ENCODE data around the gene XPNPEP1. TPM values are rescaled to one million over a fixed set of nuclear protein-coding genes. Genes with fewer than 3 reads are reported as not detected.

The XPNPEP1 gene
- total RNA-seq, 1 donor from 2014 or later = 51.4 TPM

GRCh38 chr10:109835257-109835656, 88.1 kb downstream of the XPNPEP1 start:
- no peaks in the 10 kb centered on the region for H3K4me1 Mint-ChIP-seq (ENCODE audit: low read depth, unreplicated experiment)
- no peaks in the 10 kb centered on the region for H3K9me3 Mint-ChIP-seq (ENCODE audit: unreplicated experiment)
- H3K27ac Mint-ChIP-seq (ENCODE audit: unreplicated experiment) = no peak overlapping the region
- no peaks in the 10 kb centered on the region for H3K27me3 Mint-ChIP-seq (ENCODE audit: unreplicated experiment)
- no peak overlapping the region for H3K4me3 Mint-ChIP-seq (ENCODE audit: unreplicated experiment)
- DNase-seq = no peak
- TF ChIP-seq CTCF (IDR thresholded peaks at IDR 0.05; ENCODE audit: partially characterized antibody, unreplicated experiment) = no peak
- no peaks in the 10 kb centered on the region for H3K36me3 Mint-ChIP-seq (ENCODE audit: unreplicated experiment)

GRCh38 chr10:109831846-109832245, 91.5 kb downstream of the XPNPEP1 start:
- H3K4me3 Mint-ChIP-seq (ENCODE audit: unreplicated experiment) = no peak overlapping the region
- no peak overlapping the region for H3K27ac Mint-ChIP-seq (ENCODE audit: unreplicated experiment)
- H3K4me1 Mint-ChIP-seq (ENCODE audit: low read depth, unreplicated experiment) = no peaks in the 10 kb centered on the region
- no peaks in the 10 kb centered on the region for H3K27me3 Mint-ChIP-seq (ENCODE audit: unreplicated experiment)
- H3K9me3 Mint-ChIP-seq (ENCODE audit: unreplicated experiment) = no peaks in the 10 kb centered on the region
- TF ChIP-seq CTCF (IDR thresholded peaks at IDR 0.05; ENCODE audit: partially characterized antibody, unreplicated experiment) = no peak
- no peak for DNase-seq
- H3K36me3 Mint-ChIP-seq (ENCODE audit: unreplicated experiment) = no peaks in the 10 kb centered on the region

GRCh38 chr10:109824206-109824605, 99.1 kb downstream of the XPNPEP1 start:
- no peaks in the 10 kb centered on the region for H3K27me3 Mint-ChIP-seq (ENCODE audit: unreplicated experiment)
- DNase-seq = no peak
- no peaks in the 10 kb centered on the region for H3K9me3 Mint-ChIP-seq (ENCODE audit: unreplicated experiment)
- H3K4me3 Mint-ChIP-seq (ENCODE audit: unreplicated experiment) = no peak overlapping the region
- TF ChIP-seq CTCF (IDR thresholded peaks at IDR 0.05; ENCODE audit: partially characterized antibody, unreplicated experiment) = no peak
- no peaks in the 10 kb centered on the region for H3K36me3 Mint-ChIP-seq (ENCODE audit: unreplicated experiment)
- no peak overlapping the region for H3K27ac Mint-ChIP-seq (ENCODE audit: unreplicated experiment)
- H3K4me1 Mint-ChIP-seq (ENCODE audit: low read depth, unreplicated experiment) = no peaks in the 10 kb centered on the region

- no peaks in the 10 kb centered on the region for H3K36me3 Mint-ChIP-seq (ENCODE audit: unreplicated experiment)
- H3K27me3 Mint-ChIP-seq (ENCODE audit: unreplicated experiment) = no peaks in the 10 kb centered on the region
- H3K4me3 Mint-ChIP-seq (ENCODE audit: unreplicated experiment) = no peak overlapping the region
- H3K27ac Mint-ChIP-seq (ENCODE audit: unreplicated experiment) = no peak overlapping the region
- H3K4me1 Mint-ChIP-seq (ENCODE audit: low read depth, unreplicated experiment) = no peaks in the 10 kb centered on the region
- no peak for DNase-seq
- H3K9me3 Mint-ChIP-seq (ENCODE audit: unreplicated experiment) = no peaks in the 10 kb centered on the region
- no peak for TF ChIP-seq CTCF (IDR thresholded peaks at IDR 0.05; ENCODE audit: partially characterized antibody, unreplicated experiment)
Observed at GRCh38 chr10:109823196-109823595, 100.1 kb downstream of the XPNPEP1 start.

- Mint-ChIP-seq H3K4me3 (ENCODE audit: unreplicated experiment) (no peak overlapping the region), H3K27me3 (ENCODE audit: unreplicated experiment) (no peaks in the 10 kb centered on the region), H3K4me1 (ENCODE audit: low read depth, unreplicated experiment) (no peaks in the 10 kb centered on the region), H3K27ac (ENCODE audit: unreplicated experiment) (no peak overlapping the region), H3K9me3 (ENCODE audit: unreplicated experiment) (no peaks in the 10 kb centered on the region), H3K36me3 (ENCODE audit: unreplicated experiment) (no peaks in the 10 kb centered on the region)
- no peak for TF ChIP-seq CTCF (IDR thresholded peaks at IDR 0.05; ENCODE audit: partially characterized antibody, unreplicated experiment)
- DNase-seq = no peak
Observed at GRCh38 chr10:109821672-109822071, 101.6 kb downstream of the XPNPEP1 start.
